Mesendoderm (in vitro differentiated cells): ENCODE data around the gene VIM.

ENCODE experiments used
- DNase-seq: peaks from one replicate; pipeline ENCODE4 v3.0.0; 2013
- H2AK5ac ChIP-seq: 2 replicates; pipeline ENCODE4 v1.6.1; 2013; ENCODE audit warnings: low read length, inconsistent platforms
- H2BK120ac ChIP-seq: 2 replicates; pipeline ENCODE4 v1.6.1; 2013; ENCODE audit warnings: low read depth, mild to moderate bottlenecking, low read length, moderate library complexity, mixed read lengths
- H2BK15ac ChIP-seq: replicated peaks from 2 replicates; pipeline ENCODE4 v1.6.1; 2013; ENCODE audit warnings: low read depth, mild to moderate bottlenecking, moderate library complexity
- H2BK5ac ChIP-seq: 2 replicates; pipeline ENCODE4 v1.6.1; 2013; ENCODE audit warnings: low read length, inconsistent platforms
- H3K18ac ChIP-seq: 2 replicates; pipeline ENCODE4 v1.6.1; 2013; ENCODE audit warnings: mild to moderate bottlenecking, low read length, mixed read lengths
- H3K23ac ChIP-seq: one replicate; pipeline ENCODE4 v1.6.1; 2013; ENCODE audit warnings: low read length
- H3K27ac ChIP-seq: 2 replicates; pipeline ENCODE4 v1.5.1; 2013; ENCODE audit warnings: low read depth, mild to moderate bottlenecking, inconsistent platforms, low read length, moderate library complexity
- H3K27me3 ChIP-seq: 2 replicates; pipeline ENCODE4 v1.6.1; 2013; ENCODE audit warnings: low read length, control low read depth, mild to moderate bottlenecking, inconsistent platforms; ENCODE audit not compliant: insufficient read depth, poor library complexity
- H3K36me3 ChIP-seq: 2 replicates; pipeline ENCODE4 v1.6.1; 2013; ENCODE audit warnings: low read length, inconsistent platforms; ENCODE audit not compliant: control insufficient read depth, insufficient read depth
- H3K4ac ChIP-seq: one replicate; pipeline ENCODE4 v1.6.1; 2013; ENCODE audit warnings: low read depth, mild to moderate bottlenecking, low read length, moderate library complexity
- H3K4me1 ChIP-seq: 2 replicates; pipeline ENCODE4 v1.6.1; 2013; ENCODE audit warnings: low read depth, low read length, inconsistent platforms; ENCODE audit not compliant: control insufficient read depth
- H3K4me2 ChIP-seq: 2 replicates; pipeline ENCODE4 v1.6.1; 2013; ENCODE audit warnings: low read length
- H3K4me3 ChIP-seq: 2 replicates; pipeline ENCODE4 v1.5.1; 2013; ENCODE audit warnings: mild to moderate bottlenecking, low read length
- H3K56ac ChIP-seq: one replicate; pipeline ENCODE4 v1.6.1; 2013; ENCODE audit warnings: low read length
- H3K79me1 ChIP-seq: 2 replicates; pipeline ENCODE4 v1.6.1; 2013; ENCODE audit warnings: low read length, inconsistent platforms
- H3K79me2 ChIP-seq: 2 replicates; pipeline ENCODE4 v1.6.1; 2013; ENCODE audit warnings: mild to moderate bottlenecking, low read length; ENCODE audit not compliant: control insufficient read depth, insufficient read depth
- H3K9ac ChIP-seq: 2 replicates; pipeline ENCODE4 v1.6.1; 2013; ENCODE audit warnings: low read length, inconsistent platforms
- H4K5ac ChIP-seq: one replicate; pipeline ENCODE4 v1.6.1; 2013; ENCODE audit warnings: low read length
- H4K8ac ChIP-seq: one replicate; pipeline ENCODE4 v1.6.1; 2013; ENCODE audit warnings: low read depth, mild to moderate bottlenecking, control low read depth, low read length, moderate library complexity
- WGBS: extraction: QIAGEN DNeasy Blood & Tissue Kit; methylation state at CpG from one replicate; pipeline ENCODE4 v1.1.7; 2013; ENCODE audit warnings: low lambda C conversion rate, missing lambda C conversion rate; ENCODE audit not compliant: insufficient coverage; ENCODE audit errors: extremely low coverage; 5-methylcytosine and 5-hydroxymethylcytosine counted together

The VIM gene

DNA sequence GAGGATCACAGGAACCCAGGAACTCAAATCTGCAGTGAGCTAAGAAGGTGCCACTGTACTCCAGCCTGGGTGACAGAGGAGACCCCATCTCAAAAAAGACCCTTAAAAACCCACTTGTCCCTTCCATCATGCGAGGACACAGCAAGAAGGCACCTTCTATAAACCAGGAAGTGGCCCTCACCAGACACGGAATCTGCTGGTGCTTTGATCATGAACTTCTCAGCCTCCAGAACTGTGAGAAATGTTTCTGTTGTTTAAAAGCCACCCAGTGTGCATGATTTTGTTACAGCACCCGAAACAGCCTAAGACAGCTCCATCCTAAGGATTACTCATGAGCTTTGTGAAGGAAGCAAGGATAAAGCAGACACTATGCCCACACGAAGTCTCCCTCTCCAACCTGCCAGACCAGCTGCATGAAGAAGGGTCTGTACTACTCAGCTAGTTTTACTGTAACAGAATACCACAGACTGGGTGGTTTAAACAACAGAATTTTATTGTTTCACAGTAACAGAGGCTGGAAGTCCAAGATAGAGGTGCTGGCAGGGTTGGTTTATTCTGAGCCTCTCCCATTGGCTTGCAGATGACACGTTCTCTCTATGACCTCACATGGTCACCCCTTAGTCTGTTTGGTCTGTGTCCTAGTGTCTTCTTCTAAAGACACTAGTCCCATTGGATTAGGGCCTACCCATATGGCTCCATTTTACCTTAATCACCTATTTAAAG lies 13.7 kb downstream of the VIM start:
- no peak overlapping the region for H3K9ac ChIP-seq
- no peaks in the 10 kb centered on the region for H3K4me1 ChIP-seq
- H4K5ac ChIP-seq = no peak overlapping the region
- no peak overlapping the region for H3K4me3 ChIP-seq
- H3K79me1 ChIP-seq = no peaks in the 10 kb centered on the region
- no peaks in the 10 kb centered on the region for H3K27me3 ChIP-seq
- H3K18ac ChIP-seq = no peak overlapping the region
- no peak overlapping the region for H2AK5ac ChIP-seq
- no peaks in the 10 kb centered on the region for H3K79me2 ChIP-seq
- no peak overlapping the region for H2BK5ac ChIP-seq
- H2BK120ac ChIP-seq = no peak overlapping the region
- no peaks in the 10 kb centered on the region for H3K36me3 ChIP-seq
- no peak overlapping the region for H3K27ac ChIP-seq
- no peak overlapping the region for H4K8ac ChIP-seq
- no peak overlapping the region for H3K4ac ChIP-seq
- DNase-seq = no peak
- H3K4me2 ChIP-seq = no peak overlapping the region
- H3K23ac ChIP-seq = no peak overlapping the region
- WGBS = no CpG with 5 or more reads among the region's 5 CpGs
- H2BK15ac ChIP-seq = no peak overlapping the region
- no peak overlapping the region for H3K56ac ChIP-seq

DNA sequence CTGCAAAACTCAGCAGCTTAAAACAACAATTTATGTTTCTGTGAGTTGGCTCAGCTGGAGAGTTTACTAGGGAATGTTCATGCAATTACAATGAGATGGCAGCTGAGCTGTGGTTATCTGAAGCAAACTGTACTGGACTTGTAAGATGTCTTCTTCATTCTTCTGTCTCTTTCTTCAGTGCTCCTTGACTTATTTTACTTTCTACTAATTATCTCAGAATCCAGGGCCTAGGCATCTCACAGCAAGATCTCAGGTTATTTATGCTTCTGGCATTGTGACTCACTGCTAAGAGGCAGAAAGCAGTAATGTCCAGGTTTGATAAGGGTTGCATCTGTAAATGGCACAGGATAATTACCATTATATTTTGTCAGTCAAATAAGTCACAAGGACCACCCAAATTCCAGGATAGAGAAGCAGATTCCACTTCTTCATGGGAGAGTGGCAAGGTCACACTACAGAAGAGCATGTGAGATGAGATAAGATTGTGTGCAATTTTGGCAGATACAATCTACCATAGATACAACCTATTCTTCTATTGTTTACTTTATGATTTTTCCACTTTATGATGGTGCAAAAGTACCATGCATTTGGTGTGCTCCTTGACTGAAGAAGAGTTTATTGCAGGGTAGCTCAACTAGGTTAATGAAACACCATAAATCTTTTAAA lies 16.8 kb downstream of the VIM start:
- Histone ChIP-seq H3K4me1 (no peaks in the 10 kb centered on the region), H3K4ac (no peak overlapping the region), H4K8ac (no peak overlapping the region), H2BK120ac (no peak overlapping the region), H3K36me3 (no peaks in the 10 kb centered on the region), H2BK15ac (no peak overlapping the region), H3K18ac (no peak overlapping the region), H3K79me2 (no peaks in the 10 kb centered on the region), H2BK5ac (no peak overlapping the region), H3K56ac (no peak overlapping the region), H3K79me1 (no peaks in the 10 kb centered on the region), H3K4me2 (no peak overlapping the region), H3K4me3 (no peak overlapping the region), H3K9ac (no peak overlapping the region), H2AK5ac (no peak overlapping the region), H3K23ac (no peak overlapping the region), H3K27me3 (no peaks in the 10 kb centered on the region), H4K5ac (no peak overlapping the region), H3K27ac (no peak overlapping the region)
- no peak for DNase-seq

DNA sequence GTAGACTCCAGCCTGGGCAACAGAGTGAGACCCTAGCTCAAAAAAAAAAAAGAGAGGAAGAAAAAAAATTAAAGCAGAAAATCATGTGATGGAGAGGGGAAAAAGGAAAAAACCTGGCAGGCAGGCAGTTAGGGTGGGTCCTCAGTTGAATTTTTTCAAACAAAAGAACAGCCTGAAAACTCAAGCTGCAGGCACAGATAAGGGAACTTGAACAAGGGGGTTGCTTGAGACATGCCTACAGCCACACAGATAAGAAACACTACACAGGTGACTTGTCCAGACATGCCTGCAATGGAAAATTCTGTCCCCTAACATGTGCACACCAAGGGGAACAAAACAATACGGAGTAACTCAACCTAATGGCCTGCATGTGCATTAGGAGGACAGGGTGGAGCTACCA lies 19.2 kb downstream of the VIM start:
- Histone ChIP-seq H3K4me1 (no peaks in the 10 kb centered on the region), H3K9ac (no peak overlapping the region), H2AK5ac (no peak overlapping the region), H3K36me3 (no peaks in the 10 kb centered on the region), H2BK120ac (no peak overlapping the region), H3K23ac (no peak overlapping the region), H3K18ac (no peak overlapping the region), H4K5ac (no peak overlapping the region), H2BK15ac (no peak overlapping the region), H3K56ac (no peak overlapping the region), H4K8ac (no peak overlapping the region), H3K79me2 (no peaks in the 10 kb centered on the region), H3K27ac (no peak overlapping the region), H3K27me3 (no peaks in the 10 kb centered on the region), H3K4me2 (no peak overlapping the region), H3K4me3 (peak overlapping the region; percentile 13), H3K79me1 (no peaks in the 10 kb centered on the region), H3K4ac (no peak overlapping the region), H2BK5ac (no peak overlapping the region)
- no CpG with 5 or more reads among the region's 1 CpG for WGBS
- DNase-seq = no peak

DNA sequence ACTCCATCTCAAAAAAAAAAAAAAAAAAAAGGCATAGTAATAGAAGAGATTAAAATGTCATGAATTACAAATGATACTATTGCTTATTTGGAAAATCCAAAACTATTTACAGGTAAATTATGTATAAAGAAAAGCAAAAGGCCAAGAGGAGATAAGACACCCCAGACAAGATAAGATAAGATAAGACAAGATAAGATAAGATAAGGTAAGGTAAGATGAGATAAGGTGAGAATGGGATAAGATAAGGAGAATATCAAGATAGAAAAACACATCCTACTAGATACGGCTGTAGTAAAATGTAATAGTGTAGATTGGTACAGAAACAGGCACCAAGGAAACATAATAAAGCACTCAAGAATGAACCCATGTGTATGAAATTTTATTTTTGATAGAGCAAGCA lies 20.9 kb downstream of the VIM start:
- H3K36me3 ChIP-seq = no peaks in the 10 kb centered on the region
- H3K79me1 ChIP-seq = no peaks in the 10 kb centered on the region
- H4K5ac ChIP-seq = no peak overlapping the region
- no peak overlapping the region for H3K27ac ChIP-seq
- no peaks in the 10 kb centered on the region for H3K79me2 ChIP-seq
- H3K4me2 ChIP-seq = no peak overlapping the region
- H3K27me3 ChIP-seq = no peaks in the 10 kb centered on the region
- H2AK5ac ChIP-seq = no peak overlapping the region
- H3K18ac ChIP-seq = no peak overlapping the region
- peak; percentile 70 for DNase-seq
- no peak overlapping the region for H3K9ac ChIP-seq
- H2BK15ac ChIP-seq = no peak overlapping the region
- H3K56ac ChIP-seq = no peak overlapping the region
- no peak overlapping the region for H3K4ac ChIP-seq
- no peaks in the 10 kb centered on the region for H3K4me1 ChIP-seq
- H3K23ac ChIP-seq = no peak overlapping the region
- H2BK5ac ChIP-seq = no peak overlapping the region
- no peak overlapping the region for H2BK120ac ChIP-seq
- no peak overlapping the region for H3K4me3 ChIP-seq
- WGBS = no CpG with 5 or more reads among the region's 1 CpG
- no peak overlapping the region for H4K8ac ChIP-seq

DNA sequence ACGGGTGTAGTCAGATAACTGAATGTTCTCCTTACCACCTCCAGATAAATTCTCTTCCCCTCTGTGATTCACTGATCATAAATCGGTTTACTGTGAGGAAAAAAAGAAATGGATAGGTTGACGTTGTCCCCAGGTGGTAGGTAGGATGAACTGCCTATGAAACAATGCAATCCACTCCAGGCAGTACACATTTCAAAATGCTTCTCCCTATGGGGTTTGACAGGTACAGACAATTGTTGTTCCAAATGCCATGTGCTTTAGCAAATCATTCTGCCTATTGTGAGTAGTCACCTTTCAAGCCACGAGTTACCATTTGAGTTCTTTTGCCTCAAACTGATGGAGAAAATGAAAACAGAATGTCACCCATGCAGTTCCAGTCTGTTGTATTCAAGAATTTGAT lies 21.8 kb downstream of the VIM start:
- Histone ChIP-seq H3K4me3 (no peak overlapping the region), H3K27me3 (no peaks in the 10 kb centered on the region), H2BK15ac (no peak overlapping the region), H3K23ac (no peak overlapping the region), H3K27ac (no peak overlapping the region), H3K4me1 (no peaks in the 10 kb centered on the region), H3K4me2 (no peak overlapping the region), H3K4ac (no peak overlapping the region), H3K9ac (no peak overlapping the region), H3K79me1 (no peaks in the 10 kb centered on the region), H3K79me2 (no peaks in the 10 kb centered on the region), H3K18ac (no peak overlapping the region), H3K56ac (no peak overlapping the region), H2AK5ac (no peak overlapping the region), H2BK120ac (no peak overlapping the region), H2BK5ac (no peak overlapping the region), H4K8ac (no peak overlapping the region), H4K5ac (no peak overlapping the region), H3K36me3 (no peaks in the 10 kb centered on the region)
- WGBS = no CpG with 5 or more reads among the region's 4 CpGs
- peak; percentile 64 for DNase-seq

DNA sequence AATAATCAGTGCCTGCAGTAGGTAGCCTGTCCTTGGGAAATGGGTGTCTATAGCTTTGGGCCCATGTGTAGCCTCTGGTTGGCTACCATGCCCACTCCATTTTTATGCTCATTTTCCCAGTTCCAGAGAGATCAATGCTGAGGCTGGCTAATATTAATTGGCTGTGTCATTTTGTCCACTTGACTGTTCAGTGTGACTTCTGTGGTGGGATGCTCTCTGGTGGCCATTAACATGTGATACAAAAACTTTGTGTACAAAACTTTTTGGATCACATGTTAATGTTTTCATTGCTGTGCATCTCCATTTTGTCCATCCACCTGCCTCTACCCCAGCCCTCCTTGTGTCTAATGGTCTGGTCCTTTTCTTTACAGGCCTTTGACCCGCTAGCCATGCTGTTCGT lies 22.7 kb downstream of the VIM start:
- DNase-seq = no peak
- Histone ChIP-seq H3K4me1 (no peaks in the 10 kb centered on the region), H3K56ac (no peak overlapping the region), H4K8ac (no peak overlapping the region), H3K27me3 (no peaks in the 10 kb centered on the region), H2AK5ac (no peak overlapping the region), H3K4me3 (no peak overlapping the region), H2BK15ac (no peak overlapping the region), H2BK5ac (no peak overlapping the region), H3K18ac (no peak overlapping the region), H2BK120ac (no peak overlapping the region), H3K9ac (no peak overlapping the region), H3K27ac (no peak overlapping the region), H3K79me2 (no peaks in the 10 kb centered on the region), H3K4me2 (no peak overlapping the region), H4K5ac (no peak overlapping the region), H3K4ac (no peak overlapping the region), H3K36me3 (no peaks in the 10 kb centered on the region), H3K79me1 (no peaks in the 10 kb centered on the region), H3K23ac (no peak overlapping the region)
- no CpG with 5 or more reads among the region's 2 CpGs for WGBS
